Panc1 (cell line): ENCODE data around the gene S100PBP. TPM values are rescaled to one million over a fixed set of nuclear protein-coding genes. Genes with fewer than 3 reads are reported as not detected.

Experiments
- ATAC-seq: fragments of 200-7000 bp; cut with Tn5 transposase; 2 replicates; pipeline ENCODE4 v1.9.1; 2020; ENCODE audit warnings: mild to moderate bottlenecking, moderate library complexity
- BruUV-seq: library from RNA; stranded (reverse); fragments of 400-500 nt; replicated peaks from 2 replicates; lab custom pipeline; 2021; lab: Mats Ljungman, UMichigan
- CTCF ChIA-PET: fragments of 300-600 bp; sonication (Branson Sonifier 250); formaldehyde crosslinking; loops from one replicate; lab custom pipeline; 2022; ENCODE audit warnings: antibody characterized with exemption; lab: Charles Lee
- POLR2A ChIA-PET: fragments of 300-600 bp; sonication (Branson Sonifier 250); formaldehyde crosslinking; loops from one replicate; lab custom pipeline; 2022; ENCODE audit warnings: antibody characterized with exemption; lab: Charles Lee
- DNase-seq: peaks from one replicate; pipeline ENCODE4 v3.0.0-alpha.2; 2010; ENCODE audit warnings: low read depth, low spot score
- H3K27ac ChIP-seq: 2 replicates; pipeline ENCODE4 v1.5.1; 2011; ENCODE audit warnings: mild to moderate bottlenecking, low read length, inconsistent platforms
- H3K27me3 ChIP-seq: fragments of 200-500 bp; sonication (Bioruptor generic); 2 replicates; pipeline ENCODE4 v1.6.0; 2014; ENCODE audit warnings: low read length, inconsistent platforms; ENCODE audit not compliant: control insufficient read depth, insufficient read depth
- H3K36me3 ChIP-seq: fragments of 200-500 bp; sonication (Bioruptor generic); 2 replicates; pipeline ENCODE4 v1.5.1; 2014; ENCODE audit warnings: inconsistent platforms, mild to moderate bottlenecking, low read length, moderate library complexity; ENCODE audit not compliant: control insufficient read depth, insufficient read depth
- H3K4me1 ChIP-seq: 2 replicates; pipeline ENCODE4 v1.5.1; 2011; ENCODE audit warnings: inconsistent platforms, mild to moderate bottlenecking, low read length, moderate library complexity; ENCODE audit not compliant: control insufficient read depth, insufficient read depth
- H3K4me3 ChIP-seq, 2 experiments: 2 replicates each; pipeline ENCODE4 v1.5.1; 2011 to 2012; ENCODE audit warnings: low read depth in 2 of 2, low read length in 2 of 2, mild to moderate bottlenecking in 2 of 2, inconsistent platforms in 1 of 2, moderate library complexity in 1 of 2
- H3K9me3 ChIP-seq: fragments of 200-500 bp; sonication (Bioruptor generic); 2 replicates; pipeline ENCODE4 v1.5.1; 2014; ENCODE audit warnings: low read depth, mild to moderate bottlenecking, inconsistent platforms, low read length, moderate library complexity; ENCODE audit not compliant: control insufficient read depth, insufficient read depth
- POLR2AphosphoS5 ChIP-seq: IDR thresholded peaks from 2 replicates; pipeline ENCODE4 v1.6.1; 2012; ENCODE audit warnings: mild to moderate bottlenecking, low read depth, low read length, moderate library complexity
- SIN3A ChIP-seq: IDR thresholded peaks from 2 replicates; pipeline ENCODE4 v1.6.1; 2012; ENCODE audit warnings: low read depth, mild to moderate bottlenecking, low read length, moderate library complexity, borderline replicate concordance; ENCODE audit not compliant: insufficient read depth
- in situ Hi-C: cut with HindIII; loops from 2 replicates; pipeline ENCODE4 v1.10.0; 2016; ENCODE audit warnings: low sequenced_read_pairs, low pct_unique_long_range_greater_than_20kb
- intact Hi-C: fragments of 100-400 bp; cut with micrococcal nuclease; formaldehyde crosslinking; loops from one replicate; pipeline ENCODE4 v1.10.0; 2022; ENCODE audit not compliant: unreplicated experiment
- total RNA-seq: library from RNA; stranded (reverse); gene quantifications from one replicate; pipeline ENCODE4 v1.2.1, GENCODE V29; 2021; ENCODE audit not compliant: unreplicated experiment
- TF ChIP-seq, protein P1 (sequence below): fragments of 450-650 bp; IDR thresholded peaks from 2 replicates; pipeline ENCODE4 v1.5.1; 2017; ENCODE audit warnings: mild to moderate bottlenecking
- TF ChIP-seq, protein P2 (sequence below), 2 experiments: IDR thresholded peaks; 2 replicates each; pipeline ENCODE4 v1.6.1; 2011 to 2012; ENCODE audit warnings: low read depth in 2 of 2, control low read depth in 1 of 2, low read length in 1 of 2, mild to moderate bottlenecking in 1 of 2, moderate library complexity in 1 of 2; ENCODE audit not compliant: insufficient read depth in 1 of 2

S100PBP gene
- total RNA-seq, 1 experiment from 2014 or later, result 55.4 TPM

DNA sequence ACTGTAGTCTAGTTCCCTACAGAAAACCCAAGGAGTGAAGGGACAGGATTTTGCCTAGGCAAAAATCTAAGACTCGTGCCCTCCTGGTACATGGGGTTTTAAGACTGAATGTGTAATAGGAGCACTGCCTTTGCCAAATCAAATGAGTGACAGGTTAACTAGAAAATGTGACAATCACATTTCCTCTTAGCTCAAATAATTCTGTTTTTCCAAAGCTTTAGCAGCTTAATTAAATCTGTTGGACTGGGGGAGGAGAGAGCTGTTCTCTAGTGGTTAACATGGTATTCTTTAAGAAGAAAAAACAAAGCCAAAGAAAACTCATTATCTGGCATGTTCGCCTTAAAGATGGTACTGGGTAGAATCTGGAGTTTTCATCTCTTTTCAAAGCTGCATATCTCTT lies 40.7 kb downstream of the S100PBP start:
- no peak overlapping the region for H3K27ac ChIP-seq
- in situ Hi-C loops, result no loop called here
- CTCF ChIA-PET, result no interaction called here
- H3K27me3 ChIP-seq, result no peaks in the 10 kb centered on the region
- BruUV-seq, result TSS peak; percentile 27
- no peaks in the 10 kb centered on the region for H3K4me1 ChIP-seq
- TF ChIP-seq POLR2AphosphoS5, result no peak
- intact Hi-C loops, result no loop called here
- H3K9me3 ChIP-seq, result no peaks in the 10 kb centered on the region
- peaks cover 34% of the 10 kb centered on the region for H3K36me3 ChIP-seq
- no peak overlapping the region for H3K4me3 ChIP-seq
- POLR2A ChIA-PET, result no interaction called here
- ATAC-seq, result no peak
- DNase-seq, result no peak

GRCh38 chr1:32858791-32859190 lies 41.3 kb downstream of the S100PBP start:
- DNase-seq (no peak), ATAC-seq (no peak)
- BruUV-seq, result no TSS peak
- Histone ChIP-seq H3K9me3 (no peaks in the 10 kb centered on the region), H3K27ac (no peak overlapping the region), H3K4me1 (no peaks in the 10 kb centered on the region), H3K36me3 (peaks cover 34% of the 10 kb centered on the region), H3K27me3 (no peaks in the 10 kb centered on the region), H3K4me3 (no peak overlapping the region)
- CTCF ChIA-PET, result no interaction called here
- POLR2A ChIA-PET, result no interaction called here
- intact Hi-C loops, result no loop called here
- TF ChIP-seq, protein P1, sequence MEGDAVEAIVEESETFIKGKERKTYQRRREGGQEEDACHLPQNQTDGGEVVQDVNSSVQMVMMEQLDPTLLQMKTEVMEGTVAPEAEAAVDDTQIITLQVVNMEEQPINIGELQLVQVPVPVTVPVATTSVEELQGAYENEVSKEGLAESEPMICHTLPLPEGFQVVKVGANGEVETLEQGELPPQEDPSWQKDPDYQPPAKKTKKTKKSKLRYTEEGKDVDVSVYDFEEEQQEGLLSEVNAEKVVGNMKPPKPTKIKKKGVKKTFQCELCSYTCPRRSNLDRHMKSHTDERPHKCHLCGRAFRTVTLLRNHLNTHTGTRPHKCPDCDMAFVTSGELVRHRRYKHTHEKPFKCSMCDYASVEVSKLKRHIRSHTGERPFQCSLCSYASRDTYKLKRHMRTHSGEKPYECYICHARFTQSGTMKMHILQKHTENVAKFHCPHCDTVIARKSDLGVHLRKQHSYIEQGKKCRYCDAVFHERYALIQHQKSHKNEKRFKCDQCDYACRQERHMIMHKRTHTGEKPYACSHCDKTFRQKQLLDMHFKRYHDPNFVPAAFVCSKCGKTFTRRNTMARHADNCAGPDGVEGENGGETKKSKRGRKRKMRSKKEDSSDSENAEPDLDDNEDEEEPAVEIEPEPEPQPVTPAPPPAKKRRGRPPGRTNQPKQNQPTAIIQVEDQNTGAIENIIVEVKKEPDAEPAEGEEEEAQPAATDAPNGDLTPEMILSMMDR, result no peak
- no peak for TF ChIP-seq SIN3A
- TF ChIP-seq, protein P2, sequence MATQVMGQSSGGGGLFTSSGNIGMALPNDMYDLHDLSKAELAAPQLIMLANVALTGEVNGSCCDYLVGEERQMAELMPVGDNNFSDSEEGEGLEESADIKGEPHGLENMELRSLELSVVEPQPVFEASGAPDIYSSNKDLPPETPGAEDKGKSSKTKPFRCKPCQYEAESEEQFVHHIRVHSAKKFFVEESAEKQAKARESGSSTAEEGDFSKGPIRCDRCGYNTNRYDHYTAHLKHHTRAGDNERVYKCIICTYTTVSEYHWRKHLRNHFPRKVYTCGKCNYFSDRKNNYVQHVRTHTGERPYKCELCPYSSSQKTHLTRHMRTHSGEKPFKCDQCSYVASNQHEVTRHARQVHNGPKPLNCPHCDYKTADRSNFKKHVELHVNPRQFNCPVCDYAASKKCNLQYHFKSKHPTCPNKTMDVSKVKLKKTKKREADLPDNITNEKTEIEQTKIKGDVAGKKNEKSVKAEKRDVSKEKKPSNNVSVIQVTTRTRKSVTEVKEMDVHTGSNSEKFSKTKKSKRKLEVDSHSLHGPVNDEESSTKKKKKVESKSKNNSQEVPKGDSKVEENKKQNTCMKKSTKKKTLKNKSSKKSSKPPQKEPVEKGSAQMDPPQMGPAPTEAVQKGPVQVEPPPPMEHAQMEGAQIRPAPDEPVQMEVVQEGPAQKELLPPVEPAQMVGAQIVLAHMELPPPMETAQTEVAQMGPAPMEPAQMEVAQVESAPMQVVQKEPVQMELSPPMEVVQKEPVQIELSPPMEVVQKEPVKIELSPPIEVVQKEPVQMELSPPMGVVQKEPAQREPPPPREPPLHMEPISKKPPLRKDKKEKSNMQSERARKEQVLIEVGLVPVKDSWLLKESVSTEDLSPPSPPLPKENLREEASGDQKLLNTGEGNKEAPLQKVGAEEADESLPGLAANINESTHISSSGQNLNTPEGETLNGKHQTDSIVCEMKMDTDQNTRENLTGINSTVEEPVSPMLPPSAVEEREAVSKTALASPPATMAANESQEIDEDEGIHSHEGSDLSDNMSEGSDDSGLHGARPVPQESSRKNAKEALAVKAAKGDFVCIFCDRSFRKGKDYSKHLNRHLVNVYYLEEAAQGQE (IDR thresholded peaks at IDR 0.05; ENCODE audit: insufficient read depth in 1 of 2, low read depth in 2 of 2, low read length in 1 of 2), result no peak
- in situ Hi-C loops, result no loop called here

DNA sequence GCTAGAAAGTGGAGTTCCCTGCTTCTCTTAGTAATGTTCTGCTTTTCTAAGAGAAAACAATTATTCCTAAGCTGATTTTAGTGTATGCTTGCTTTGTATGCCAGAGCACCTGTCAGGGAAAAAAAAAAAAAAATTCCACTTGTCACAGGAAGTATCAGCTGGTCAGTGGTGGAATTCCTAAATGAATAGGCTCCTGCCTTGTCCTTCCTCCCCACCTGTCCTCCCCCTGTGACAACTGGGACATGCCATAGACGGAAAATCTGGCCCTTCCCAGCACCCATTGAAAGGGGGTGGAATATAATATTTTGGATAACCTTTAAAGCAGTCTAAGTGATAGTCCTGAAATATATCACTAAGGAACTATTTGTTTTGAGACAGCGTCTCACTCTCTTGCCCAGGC lies 42.5 kb downstream of the S100PBP start:
- in situ Hi-C loops (no loop called here), intact Hi-C loops (no loop called here)
- Histone ChIP-seq H3K4me3 (no peak overlapping the region), H3K27me3 (no peaks in the 10 kb centered on the region), H3K36me3 (peaks cover 23% of the 10 kb centered on the region), H3K27ac (no peak overlapping the region), H3K4me1 (no peaks in the 10 kb centered on the region), H3K9me3 (no peaks in the 10 kb centered on the region)
- ChIA-PET POLR2A (no interaction called here), CTCF (no interaction called here)
- DNase-seq, result no peak
- TF ChIP-seq SIN3A, result no peak
- TF ChIP-seq, protein P1, result no peak
- ATAC-seq, result no peak
- BruUV-seq, result no TSS peak
